ENCODE measurements around the gene THBD.

DNA sequence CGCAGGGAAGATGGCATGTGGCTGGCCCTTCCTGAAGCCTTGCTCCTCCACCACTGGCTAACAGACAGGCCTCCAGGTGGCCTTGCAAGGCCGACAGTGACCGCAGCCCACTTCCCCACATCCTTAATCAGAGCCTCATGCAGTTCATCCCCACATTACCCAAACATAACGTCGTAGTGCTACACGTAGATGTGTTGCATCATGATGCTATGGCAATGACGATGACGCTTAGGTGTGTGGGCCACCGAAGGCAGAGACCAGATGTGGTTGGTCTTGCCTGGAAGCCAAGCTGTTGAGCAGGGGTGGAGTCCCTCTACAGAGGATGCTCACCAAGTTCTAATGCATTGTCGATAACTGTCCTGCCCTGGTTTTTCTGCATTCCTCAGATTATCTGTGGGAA is 31.0 kb upstream of the THBD start:
- TF ChIP-seq POLR2A (IDR thresholded peaks at IDR 0.05) = no peak
- TF ChIP-seq, protein P1, sequence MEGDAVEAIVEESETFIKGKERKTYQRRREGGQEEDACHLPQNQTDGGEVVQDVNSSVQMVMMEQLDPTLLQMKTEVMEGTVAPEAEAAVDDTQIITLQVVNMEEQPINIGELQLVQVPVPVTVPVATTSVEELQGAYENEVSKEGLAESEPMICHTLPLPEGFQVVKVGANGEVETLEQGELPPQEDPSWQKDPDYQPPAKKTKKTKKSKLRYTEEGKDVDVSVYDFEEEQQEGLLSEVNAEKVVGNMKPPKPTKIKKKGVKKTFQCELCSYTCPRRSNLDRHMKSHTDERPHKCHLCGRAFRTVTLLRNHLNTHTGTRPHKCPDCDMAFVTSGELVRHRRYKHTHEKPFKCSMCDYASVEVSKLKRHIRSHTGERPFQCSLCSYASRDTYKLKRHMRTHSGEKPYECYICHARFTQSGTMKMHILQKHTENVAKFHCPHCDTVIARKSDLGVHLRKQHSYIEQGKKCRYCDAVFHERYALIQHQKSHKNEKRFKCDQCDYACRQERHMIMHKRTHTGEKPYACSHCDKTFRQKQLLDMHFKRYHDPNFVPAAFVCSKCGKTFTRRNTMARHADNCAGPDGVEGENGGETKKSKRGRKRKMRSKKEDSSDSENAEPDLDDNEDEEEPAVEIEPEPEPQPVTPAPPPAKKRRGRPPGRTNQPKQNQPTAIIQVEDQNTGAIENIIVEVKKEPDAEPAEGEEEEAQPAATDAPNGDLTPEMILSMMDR (IDR thresholded peaks at IDR 0.05) = no peak
- no peak for TF ChIP-seq POLR2AphosphoS5 (IDR thresholded peaks at IDR 0.05)
